NCI-H460 (cell line): ENCODE measurements around the gene ACOXL. TPM values are rescaled to one million over a fixed set of nuclear protein-coding genes. Genes with fewer than 3 reads are reported as not detected.

Experiments used
- DNase-seq: peaks from one replicate; pipeline ENCODE4 v3.0.0-alpha.2; 2016; ENCODE audit warnings: low read depth; ENCODE audit errors: extremely low read depth
- total RNA-seq: library from RNA; depleted of rRNA; stranded (reverse); fragments of >200 nt; shearing (Covaris generic); gene quantifications from 2 replicates; pipeline ENCODE4 v1.2.3, GENCODE V29; 2014

ACOXL gene
- total RNA-seq, 1 experiment from 2014 or later = not detected

- DNase-seq = no peak
Measured at GRCh38 chr2:110818767-110819481, 86.6 kb downstream of the ACOXL start.

- DNase-seq = no peak
Measured at GRCh38 chr2:110819711-110820110, 87.3 kb downstream of the ACOXL start.

DNA sequence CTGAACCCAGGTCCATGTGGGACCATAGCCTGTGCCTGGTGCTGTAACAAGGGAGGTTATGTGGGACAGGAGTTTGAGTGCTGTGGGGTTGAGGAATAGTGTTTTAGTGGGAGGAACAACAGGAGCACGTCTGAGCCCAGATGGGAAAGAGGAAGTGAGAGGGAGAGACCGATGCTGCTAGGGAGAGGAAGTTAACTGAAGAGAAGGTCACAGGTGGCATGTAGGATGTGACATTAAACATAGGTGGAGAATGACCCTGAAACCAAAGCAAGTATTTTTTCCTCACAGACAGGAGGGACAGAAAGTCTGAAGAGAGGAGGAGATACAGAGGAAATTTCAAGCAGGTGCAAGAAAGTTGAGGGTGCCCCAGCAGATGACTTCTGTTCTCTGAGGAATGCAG is 87.8 kb downstream of the ACOXL start:
- DNase-seq = no peak

DNA sequence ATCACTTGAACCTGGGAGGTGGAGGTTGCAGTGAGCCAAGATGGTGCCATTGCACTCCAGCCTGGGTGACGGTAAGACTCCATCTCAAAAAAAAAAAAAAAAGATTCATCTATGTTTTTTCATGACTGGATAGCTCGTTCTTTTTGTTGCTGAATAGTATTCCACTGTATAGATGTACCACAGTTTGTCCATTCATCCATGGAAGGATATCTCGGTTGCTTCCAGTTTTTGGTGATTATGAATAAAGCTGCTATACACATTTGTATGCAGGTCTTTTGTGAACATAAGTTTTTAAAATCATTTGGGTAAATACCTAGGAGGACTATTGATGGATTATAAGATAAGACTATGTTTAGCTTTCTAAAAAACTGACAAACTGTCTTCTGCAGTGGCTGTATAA is 90.8 kb downstream of the ACOXL start:
- no peak for DNase-seq

- no peak for DNase-seq
Measured at GRCh38 chr2:110827511-110827910, 95.1 kb downstream of the ACOXL start.

DNA sequence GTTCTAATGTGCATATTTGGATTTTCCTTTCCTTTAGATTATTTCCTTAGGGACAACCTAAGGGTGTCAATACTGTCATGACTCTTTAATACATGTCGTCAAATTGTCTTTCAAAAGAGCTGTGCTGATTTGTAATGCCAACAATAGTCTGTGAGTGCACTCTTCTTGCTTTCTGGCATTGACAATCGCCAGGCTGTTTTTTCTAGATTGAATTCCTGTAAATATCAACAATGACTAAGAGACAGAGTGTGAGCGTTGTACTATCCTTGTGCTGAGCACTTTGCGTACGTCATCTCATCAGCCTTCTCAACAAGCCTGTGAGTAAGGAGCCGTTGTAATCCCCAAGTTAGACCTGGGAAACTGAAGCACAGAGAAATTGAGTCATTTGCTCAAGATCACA is 96.0 kb downstream of the ACOXL start:
- DNase-seq = peak; percentile 22

GRCh38 chr2:110829413-110830146 is 97.2 kb downstream of the ACOXL start:
- no peak for DNase-seq

GRCh38 chr2:110832740-110833139 is 100.4 kb downstream of the ACOXL start:
- no peak for DNase-seq

DNA sequence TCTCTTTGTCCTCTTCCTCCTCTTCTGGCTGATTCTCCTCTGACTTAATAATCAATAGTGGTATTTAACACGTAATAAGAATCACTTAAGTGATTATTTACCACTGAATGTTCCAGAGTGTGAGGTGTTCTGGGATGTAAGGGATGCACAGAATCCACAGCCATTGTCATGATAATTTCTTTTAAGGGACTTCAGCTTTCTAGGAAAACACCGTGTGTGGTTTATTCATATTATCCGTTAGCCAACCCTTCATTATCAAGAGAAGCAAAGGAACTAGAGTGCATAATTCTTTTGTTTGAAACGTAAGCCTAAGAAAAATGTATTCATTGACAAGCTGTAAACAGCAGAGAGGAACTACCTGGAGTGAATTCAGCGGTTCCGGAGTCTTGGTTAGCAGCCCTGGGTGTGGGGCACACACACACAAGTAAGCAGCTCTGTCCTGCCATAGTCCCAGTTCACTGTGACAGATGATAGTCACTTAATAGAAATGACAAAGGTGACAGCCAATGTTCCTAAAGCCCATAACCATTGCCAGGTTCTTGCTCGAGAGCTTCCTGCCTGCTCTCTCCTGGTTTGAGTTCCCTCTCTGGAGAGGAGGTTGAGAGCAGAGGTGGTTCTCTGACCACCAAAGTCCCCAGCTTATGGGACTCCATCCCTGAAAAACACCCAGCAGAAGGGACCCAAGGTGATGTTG is 101.9 kb downstream of the ACOXL start:
- no peak for DNase-seq

- no peak for DNase-seq
Measured at GRCh38 chr2:110836671-110837070, 104.3 kb downstream of the ACOXL start.

GRCh38 chr2:110837446-110838409 is 105.4 kb downstream of the ACOXL start:
- no peak for DNase-seq

- DNase-seq = no peak
Measured at GRCh38 chr2:110838657-110839384, 106.4 kb downstream of the ACOXL start.

GRCh38 chr2:110840508-110840907 is 108.1 kb downstream of the ACOXL start:
- no peak for DNase-seq

- DNase-seq = no peak
Measured at GRCh38 chr2:110842048-110842447, 109.7 kb downstream of the ACOXL start.

GRCh38 chr2:110843496-110843895 is 111.1 kb downstream of the ACOXL start:
- no peak for DNase-seq

DNA sequence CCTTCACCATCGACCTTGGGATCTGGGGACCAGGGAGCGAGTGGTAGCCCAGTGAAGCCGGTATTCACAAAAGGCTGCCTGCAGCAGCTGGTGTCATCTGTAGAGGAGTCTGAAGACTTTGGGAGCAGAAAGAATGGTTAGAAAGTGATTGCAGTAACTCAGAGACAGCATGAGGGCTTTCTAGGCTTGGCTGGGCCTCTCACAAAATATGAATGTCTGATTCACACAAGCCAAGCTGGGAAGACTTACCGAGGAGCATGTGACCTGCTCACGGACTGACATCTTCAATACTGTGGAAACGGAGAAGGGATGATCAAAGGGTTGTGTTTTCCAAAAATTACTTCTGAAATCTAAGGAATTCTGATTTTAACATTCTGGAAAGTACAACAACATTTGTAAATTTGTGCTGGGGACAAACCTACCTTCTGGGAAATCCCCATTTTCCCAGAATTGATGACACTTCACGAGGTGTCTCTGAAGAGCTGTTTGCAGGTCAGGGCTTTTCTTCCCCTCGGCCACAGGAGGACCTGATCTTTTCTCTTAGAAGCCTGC is 111.7 kb downstream of the ACOXL start:
- no peak for DNase-seq

DNA sequence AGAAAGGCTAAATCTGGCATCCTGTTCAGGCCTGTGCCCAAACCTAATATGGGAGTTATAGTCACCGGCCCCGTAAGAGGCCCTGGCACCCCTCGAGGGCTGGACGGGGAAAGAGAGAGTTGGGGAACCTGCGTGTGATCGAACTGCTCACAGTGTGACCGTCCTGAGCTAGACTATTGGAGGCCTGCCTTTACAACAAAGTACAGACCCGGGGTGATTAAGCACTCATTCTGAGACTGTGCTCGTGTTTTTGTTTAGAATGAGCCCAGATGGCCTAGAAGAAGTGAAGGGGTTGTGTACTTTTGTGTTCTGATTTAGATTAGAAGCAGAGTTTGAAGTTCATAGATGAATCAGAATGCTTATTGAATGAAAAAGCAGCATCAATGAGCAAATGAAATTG is 115.3 kb downstream of the ACOXL start:
- no peak for DNase-seq

DNA sequence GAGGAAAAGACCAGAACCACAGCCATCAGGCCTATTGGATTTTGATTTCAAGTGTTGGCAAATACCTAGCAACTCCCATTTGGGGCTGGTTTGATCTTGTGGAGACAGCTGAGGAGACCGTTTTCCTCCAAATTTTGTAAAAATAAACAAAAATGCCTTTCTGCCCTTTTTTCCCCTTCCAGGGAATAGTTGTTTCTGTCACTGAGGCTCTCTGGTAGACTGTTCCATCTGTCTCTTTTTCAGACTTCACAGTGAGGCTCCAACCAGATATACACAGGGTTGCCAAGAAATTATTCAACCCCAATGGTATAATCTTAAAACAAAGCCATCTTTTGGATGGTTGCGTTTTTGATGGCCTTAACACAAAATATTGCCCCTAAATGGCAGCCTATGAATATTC is 115.7 kb downstream of the ACOXL start:
- DNase-seq = no peak

- DNase-seq = no peak
Measured at GRCh38 chr2:110848519-110849030, 116.2 kb downstream of the ACOXL start.
